B cell (primary cell): ENCODE measurements around the gene DNAAF1. TPM values are rescaled to one million over a fixed set of nuclear protein-coding genes. Genes with fewer than 3 reads are reported as not detected.

Experiments used
- ATAC-seq: fragments of 200-7000 bp; cut with Tn5 transposase; one replicate; pipeline ENCODE4 v1.10.0; 2021; ENCODE audit warnings: low read depth, mild to moderate bottlenecking, moderate number of reproducible peaks, moderate library complexity
- CTCF ChIA-PET: fragments of 350-600 bp; sonication (Branson Sonifier 250); formaldehyde crosslinking; loops from one replicate; lab custom pipeline; 2021; ENCODE audit warnings: antibody characterized with exemption, inconsistent platforms; lab: Charles Lee
- POLR2A ChIA-PET: fragments of 350-600 bp; sonication (Branson Sonifier 250); formaldehyde crosslinking; loops from one replicate; lab custom pipeline; 2021; ENCODE audit warnings: antibody characterized with exemption; lab: Charles Lee
- DNase-seq: peaks from one replicate; pipeline ENCODE4 v3.0.0; 2013
- H2AFZ ChIP-seq: 2 replicates; pipeline ENCODE4 v1.6.1; 2012; ENCODE audit warnings: mild to moderate bottlenecking, low read depth, low read length; ENCODE audit not compliant: insufficient read depth, poor library complexity, severe bottlenecking
- H3K27ac ChIP-seq, 2 donors: 1 replicate in 1 of 2; 2 replicates in 1 of 2; pipeline ENCODE4 v1.5.1; 2012 to 2013; ENCODE audit warnings: low read length in 2 of 2, mild to moderate bottlenecking in 2 of 2, moderate library complexity in 1 of 2
- H3K27me3 ChIP-seq, 4 experiments: fragments of 200-600 bp in 1 of 4; sonication (generic) in 1 of 4; replicated peaks in 1 of 4; 1 replicate in 2 of 4; 2 replicates in 2 of 4; pipeline versions ENCODE4 v1.6.1 to v1.7.0; 2013 to 2016; ENCODE audit warnings: low read length in 3 of 4, mild to moderate bottlenecking in 2 of 4, mixed read lengths in 1 of 4, moderate library complexity in 1 of 4; ENCODE audit not compliant: insufficient read depth in 4 of 4, control insufficient read depth in 3 of 4; ENCODE audit errors: control extremely low read depth in 1 of 4
- H3K36me3 ChIP-seq, 2 experiments: replicated peaks in 1 of 2; 1 replicate in 1 of 2; 2 replicates in 1 of 2; pipeline versions ENCODE4 v1.6.1 to v1.7.1; 2013; ENCODE audit warnings: low read length in 1 of 2; ENCODE audit not compliant: insufficient read depth in 2 of 2, control insufficient read depth in 1 of 2; ENCODE audit errors: control extremely low read depth in 1 of 2, extremely low read depth in 1 of 2
- H3K4me1 ChIP-seq, 2 donors: fragments of 200-600 bp in 1 of 2; sonication (generic) in 1 of 2; 1 replicate in 1 of 2; 2 replicates in 1 of 2; pipeline versions ENCODE4 v1.5.1 to v1.6.1; 2013 to 2017; ENCODE audit warnings: low read length in 2 of 2; ENCODE audit not compliant: control insufficient read depth in 2 of 2, insufficient read depth in 2 of 2
- H3K4me2 ChIP-seq: replicated peaks from 2 replicates; pipeline ENCODE3; 2012; ENCODE audit warnings: mild to moderate bottlenecking, low read depth, low read length; ENCODE audit not compliant: poor library complexity, severe bottlenecking
- H3K4me3 ChIP-seq, 5 experiments: fragments of 200-600 bp in 1 of 5; sonication (generic) in 1 of 5; 1 replicate in 3 of 5; 2 replicates in 2 of 5; pipeline versions ENCODE4 v1.5.1 to v1.7.0; 2011 to 2016; ENCODE audit warnings: low read length in 4 of 5, mild to moderate bottlenecking in 4 of 5, low read depth in 2 of 5, control low read depth in 1 of 5, moderate library complexity in 1 of 5; ENCODE audit not compliant: insufficient read depth in 1 of 5; ENCODE audit errors: control extremely low read depth in 1 of 5, extremely low read depth in 1 of 5
- H3K79me2 ChIP-seq: fragments of 200-600 bp; sonication (generic); one replicate; pipeline ENCODE4 v1.6.0; 2016; ENCODE audit warnings: low read length; ENCODE audit not compliant: control insufficient read depth, insufficient read depth
- H3K9ac ChIP-seq: fragments of 200-600 bp; sonication (generic); 2 replicates; pipeline ENCODE4 v1.6.1; 2017; ENCODE audit warnings: mild to moderate bottlenecking, low read length, moderate library complexity
- H3K9me3 ChIP-seq, 3 donors: one replicate each; pipeline versions ENCODE4 v1.6.1 to v1.7.1; 2013; ENCODE audit warnings: low read length in 2 of 3; ENCODE audit not compliant: control insufficient read depth in 2 of 3, insufficient read depth in 1 of 3; ENCODE audit errors: control extremely low read depth in 1 of 3
- H4K20me1 ChIP-seq: 2 replicates; pipeline ENCODE4 v1.6.0; 2012; ENCODE audit warnings: mild to moderate bottlenecking, low read length; ENCODE audit not compliant: insufficient read depth, control insufficient read depth, poor library complexity, severe bottlenecking
- H3K27ac Mint-ChIP-seq: one replicate; pipeline ENCODE4 v1.8.0; 2021; ENCODE audit warnings: mixed read lengths
- H3K27me3 Mint-ChIP-seq: one replicate; pipeline ENCODE4 v1.8.0; 2021; ENCODE audit warnings: mixed read lengths
- H3K4me1 Mint-ChIP-seq: one replicate; pipeline ENCODE4 v1.8.0; 2021; ENCODE audit warnings: mixed read lengths
- H3K4me3 Mint-ChIP-seq: one replicate; pipeline ENCODE4 v1.8.0; 2021; ENCODE audit warnings: mixed read lengths
- H3K9me3 Mint-ChIP-seq: one replicate; pipeline ENCODE4 v1.8.0; 2022; ENCODE audit warnings: mixed read lengths; ENCODE audit not compliant: insufficient read depth
- EZH2 ChIP-seq: IDR thresholded peaks from 2 replicates; pipeline ENCODE4 v1.6.1; 2012; ENCODE audit warnings: borderline replicate concordance, low read depth, mild to moderate bottlenecking, moderate library complexity, low read length; ENCODE audit not compliant: insufficient read depth, poor library complexity, severe bottlenecking
- WGBS: methylation state at CpG from one replicate; pipeline ENCODE4 v1.1.5; 2013; ENCODE audit warnings: missing lambda C conversion rate; ENCODE audit not compliant: insufficient coverage; 5-methylcytosine and 5-hydroxymethylcytosine counted together
- intact Hi-C: fragments of 100-400 bp; cut with micrococcal nuclease; formaldehyde crosslinking; loops from one replicate; pipeline ENCODE4 v1.10.0; 2022
- polyA plus RNA-seq: library from polyadenylated mRNA; depleted of rRNA; stranded (reverse); fragments of >200 nt; gene quantifications from 2 replicates; pipeline ENCODE4 v1.2.3, GENCODE V29; 2012
- total RNA-seq, 2 donors: library from RNA; stranded (reverse); fragments of 120-200 nt in 1 of 2; gene quantifications; 1 replicate in 1 of 2; 2 replicates in 1 of 2; pipeline versions ENCODE4 v1.2.3 to v1.2.4, GENCODE V29; 2013 to 2022
- TF ChIP-seq, protein P1 (sequence below): fragments of 200-600 bp; IDR thresholded peaks from one replicate; pipeline ENCODE4 v1.8.0; 2022; ENCODE audit warnings: antibody characterized with exemption, mild to moderate bottlenecking

Gene DNAAF1
- total and polyA plus RNA-seq, 2 donors (not counting 1 experiment from before 2014, with no cell fraction given): 0.24 to 0.30 TPM

DNA sequence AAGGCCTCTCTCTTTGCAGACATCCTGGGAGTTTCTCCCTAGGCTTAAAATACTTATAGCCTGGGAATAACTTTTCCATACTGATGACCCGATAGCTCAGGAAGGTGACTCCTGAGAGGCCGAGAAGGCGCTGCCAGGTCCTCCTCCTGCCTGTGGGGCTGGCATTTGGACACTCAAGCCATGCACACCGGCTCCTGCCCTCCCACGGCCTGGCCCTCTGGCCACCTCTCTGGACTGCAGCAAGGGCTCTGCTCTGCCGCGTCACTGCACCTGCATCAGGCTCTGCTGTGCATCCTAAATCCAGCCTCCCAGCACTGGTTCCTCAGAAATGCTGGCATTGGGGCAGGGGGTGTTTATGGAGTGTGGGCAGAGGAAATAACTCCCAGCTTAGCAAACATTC is 80.5 kb downstream of the DNAAF1 start:
- no peak for DNase-seq
- ChIA-PET CTCF (no interaction called here), POLR2A (no interaction called here)
- Histone ChIP-seq H3K36me3 (no peaks in the 10 kb centered on the region), H3K9ac (no peak overlapping the region), H3K4me3 (no peak overlapping the region), H3K4me1 (no peaks in the 10 kb centered on the region), H3K4me2 (no peak overlapping the region), H4K20me1 (no peaks in the 10 kb centered on the region), H3K27ac (no peak overlapping the region), H3K9me3 (no peaks in the 10 kb centered on the region), H3K79me2 (no peaks in the 10 kb centered on the region), H3K27me3 (peaks cover 0 to 6% (median 0%) of the 10 kb centered on the region in 4 experiments), H2AFZ (no peak overlapping the region)
- WGBS: 95% methylated on average over 5 of the region's 7 CpGs
- intact Hi-C loops: no loop called here
- H3K27ac Mint-ChIP-seq: no peak overlapping the region
- no peak overlapping the region for H3K4me3 Mint-ChIP-seq
- H3K4me1 Mint-ChIP-seq: no peaks in the 10 kb centered on the region
- no peak for TF ChIP-seq EZH2
- H3K9me3 Mint-ChIP-seq: no peaks in the 10 kb centered on the region
- ATAC-seq: no peak
- peaks cover 23% of the 10 kb centered on the region for H3K27me3 Mint-ChIP-seq

DNA sequence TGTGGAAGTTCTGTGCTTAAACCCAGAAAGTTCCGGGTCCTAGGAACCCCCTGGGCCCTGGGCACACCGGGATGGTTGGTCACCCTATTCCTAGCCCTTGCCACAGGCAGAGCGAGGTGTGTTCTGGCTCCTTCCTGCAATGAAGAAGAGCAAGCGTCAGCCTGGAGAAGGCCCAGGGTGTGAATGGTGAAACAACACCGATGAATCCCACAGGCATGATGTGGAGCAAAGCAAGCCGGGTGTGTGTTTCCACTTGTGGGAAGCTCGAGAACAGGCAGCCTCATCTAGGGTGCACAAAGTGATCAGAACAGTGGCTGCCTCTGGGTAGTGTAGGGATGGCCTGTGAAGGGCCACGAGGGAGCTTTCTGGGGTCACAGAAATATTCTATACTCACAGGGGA is 80.9 kb downstream of the DNAAF1 start:
- no peaks in the 10 kb centered on the region for H3K4me1 Mint-ChIP-seq
- no peak overlapping the region for H3K4me3 Mint-ChIP-seq
- H3K9me3 Mint-ChIP-seq: no peaks in the 10 kb centered on the region
- Histone ChIP-seq H3K9ac (no peak overlapping the region), H3K79me2 (no peaks in the 10 kb centered on the region), H3K9me3 (no peaks in the 10 kb centered on the region), H3K4me2 (no peak overlapping the region), H3K36me3 (no peaks in the 10 kb centered on the region), H3K27me3 (peaks cover 0 to 6% (median 0%) of the 10 kb centered on the region in 4 experiments), H3K27ac (no peak overlapping the region), H3K4me3 (no peak overlapping the region), H2AFZ (no peak overlapping the region), H4K20me1 (no peaks in the 10 kb centered on the region), H3K4me1 (no peaks in the 10 kb centered on the region)
- 87% methylated on average over 7 of the region's 8 CpGs for WGBS
- no peak overlapping the region for H3K27ac Mint-ChIP-seq
- no peak for DNase-seq
- H3K27me3 Mint-ChIP-seq: peaks cover 24% of the 10 kb centered on the region
- ATAC-seq: no peak
- TF ChIP-seq, protein P1, sequence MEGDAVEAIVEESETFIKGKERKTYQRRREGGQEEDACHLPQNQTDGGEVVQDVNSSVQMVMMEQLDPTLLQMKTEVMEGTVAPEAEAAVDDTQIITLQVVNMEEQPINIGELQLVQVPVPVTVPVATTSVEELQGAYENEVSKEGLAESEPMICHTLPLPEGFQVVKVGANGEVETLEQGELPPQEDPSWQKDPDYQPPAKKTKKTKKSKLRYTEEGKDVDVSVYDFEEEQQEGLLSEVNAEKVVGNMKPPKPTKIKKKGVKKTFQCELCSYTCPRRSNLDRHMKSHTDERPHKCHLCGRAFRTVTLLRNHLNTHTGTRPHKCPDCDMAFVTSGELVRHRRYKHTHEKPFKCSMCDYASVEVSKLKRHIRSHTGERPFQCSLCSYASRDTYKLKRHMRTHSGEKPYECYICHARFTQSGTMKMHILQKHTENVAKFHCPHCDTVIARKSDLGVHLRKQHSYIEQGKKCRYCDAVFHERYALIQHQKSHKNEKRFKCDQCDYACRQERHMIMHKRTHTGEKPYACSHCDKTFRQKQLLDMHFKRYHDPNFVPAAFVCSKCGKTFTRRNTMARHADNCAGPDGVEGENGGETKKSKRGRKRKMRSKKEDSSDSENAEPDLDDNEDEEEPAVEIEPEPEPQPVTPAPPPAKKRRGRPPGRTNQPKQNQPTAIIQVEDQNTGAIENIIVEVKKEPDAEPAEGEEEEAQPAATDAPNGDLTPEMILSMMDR: no peak
- no peak for TF ChIP-seq EZH2
- ChIA-PET CTCF (no interaction called here), POLR2A (no interaction called here)
- intact Hi-C loops: no loop called here

Other genes starting within 250 kb of the DNAAF1 start
- gene MLYCD, start 246.2 kb upstream of the DNAAF1 start, total RNA-seq: 16.8 and 17.1 TPM in 2 replicates
- 2.3 and 2.7 TPM in 2 replicates for gene MLYCD, start 246.2 kb upstream of the DNAAF1 start, polyA plus RNA-seq
- gene OSGIN1, start 192.1 kb upstream of the DNAAF1 start, total RNA-seq: 1.2 and 1.8 TPM in 2 replicates
- 0.85 and 1.8 TPM in 2 replicates for gene OSGIN1, start 192.1 kb upstream of the DNAAF1 start, polyA plus RNA-seq
- not detected in 2 replicates for gene NECAB2, start 177.1 kb upstream of the DNAAF1 start, total RNA-seq
- gene NECAB2, start 177.1 kb upstream of the DNAAF1 start, polyA plus RNA-seq: not detected in 2 replicates
- gene SLC38A8, start 102.5 kb upstream of the DNAAF1 start, total RNA-seq: not detected in 2 replicates
- gene SLC38A8, start 102.5 kb upstream of the DNAAF1 start, polyA plus RNA-seq: not detected in 2 replicates
- 119 and 120 TPM in 2 replicates for gene MBTPS1, start 28.4 kb upstream of the DNAAF1 start, total RNA-seq
- gene MBTPS1, start 28.4 kb upstream of the DNAAF1 start, polyA plus RNA-seq: 85.9 and 105 TPM in 2 replicates
- gene HSDL1, start 131 bp upstream of the DNAAF1 start, total RNA-seq: 30.8 and 40.2 TPM in 2 replicates
- 12.4 and 16.4 TPM in 2 replicates for gene HSDL1, start 131 bp upstream of the DNAAF1 start, polyA plus RNA-seq
- gene TAF1C, start 41.7 kb downstream of the DNAAF1 start, total RNA-seq: 110 and 115 TPM in 2 replicates
- gene TAF1C, start 41.7 kb downstream of the DNAAF1 start, polyA plus RNA-seq: 125 and 177 TPM in 2 replicates
- 0.29 TPM in 1 of 2 replicates, not detected in the other for gene ADAD2, start 45.8 kb downstream of the DNAAF1 start, total RNA-seq
- gene ADAD2, start 45.8 kb downstream of the DNAAF1 start, polyA plus RNA-seq: 0.06 and 0.14 TPM in 2 replicates
- gene KCNG4, start 94.7 kb downstream of the DNAAF1 start, total RNA-seq: not detected in 2 replicates
- not detected in 2 replicates for gene KCNG4, start 94.7 kb downstream of the DNAAF1 start, polyA plus RNA-seq
- not detected in 2 replicates for gene WFDC1, start 149.6 kb downstream of the DNAAF1 start, total RNA-seq
- not detected in 2 replicates for gene WFDC1, start 149.6 kb downstream of the DNAAF1 start, polyA plus RNA-seq
- not detected in 2 replicates for gene ATP2C2, start 223.2 kb downstream of the DNAAF1 start, total RNA-seq
- gene ATP2C2, start 223.2 kb downstream of the DNAAF1 start, polyA plus RNA-seq: 0.06 TPM in 1 of 2 replicates, not detected in the other